ENCODE measurements around the gene CELF3. TPM values are rescaled to one million over a fixed set of nuclear protein-coding genes. Genes with fewer than 3 reads are reported as not detected.

CELF3 gene
- polyA plus RNA-seq, 3 donors: not detected

GRCh38 chr1:151718011-151718431 lies 1.4 kb upstream of the CELF3 start:
- Histone ChIP-seq H3K27ac (ENCODE audit: low read depth in 1 of 2, low read length in 2 of 2) (no peak overlapping the region), H3K9ac (ENCODE audit: insufficient read depth, low read length, poor library complexity, severe bottlenecking) (no peak overlapping the region), H3K27me3 (ENCODE audit: control insufficient read depth in 2 of 2, insufficient read depth in 2 of 2, low read length in 2 of 2) (peaks cover 50 to 81% of the 10 kb centered on the region in 2 donors), H4K20me1 (ENCODE audit: insufficient read depth, low read length) (no peaks in the 10 kb centered on the region), H2AFZ (ENCODE audit: insufficient read depth, low read depth, low read length, poor library complexity, severe bottlenecking) (no peak overlapping the region), H3K4me3 (replicated peaks in 1 of 3; ENCODE audit: low read depth in 2 of 3, low read length in 3 of 3) (no peak overlapping the region), H3K36me3 (replicated peaks in 1 of 2; ENCODE audit: control insufficient read depth in 1 of 2, insufficient read depth in 2 of 2, low read length in 2 of 2) (no peaks in the 10 kb centered on the region), H3K4me2 (replicated peaks; ENCODE audit: extremely low read depth, low read length, poor library complexity, severe bottlenecking) (no peak overlapping the region), H3K9me3 (replicated peaks in 1 of 2; ENCODE audit: control insufficient read depth in 1 of 2, insufficient read depth in 1 of 2, low read length in 2 of 2) (no peaks in the 10 kb centered on the region), H3K79me2 (ENCODE audit: insufficient read depth, low read length) (no peaks in the 10 kb centered on the region), H3K4me1 (ENCODE audit: control insufficient read depth in 1 of 2, insufficient read depth in 2 of 2, low read length in 2 of 2) (peaks cover 18 to 22% of the 10 kb centered on the region in 2 donors)
- Mint-ChIP-seq H3K27me3 (ENCODE audit: low read depth in 3 of 3) (peaks cover 69 to 86% (median 85%) of the 10 kb centered on the region in 3 donors), H3K9me3 (peaks cover 0 to 14% (median 4%) of the 10 kb centered on the region in 7 donors), H3K36me3 (peaks cover 4 to 6% of the 10 kb centered on the region in 2 donors), H3K4me3 (peak overlapping the region in 1 of 2 donors; percentile 9), H3K4me1 (peaks cover 30% of the 10 kb centered on the region), H3K27ac (no peak overlapping the region)
- 61% methylated on average over 3 of the region's 4 CpGs for WGBS (ENCODE audit: insufficient coverage)
- TF ChIP-seq CTCF (IDR thresholded peaks at IDR 0.05): no peak
- no peak for DNase-seq
- intact Hi-C loops (cut with micrococcal nuclease): no loop called here

- Mint-ChIP-seq H3K27me3 (ENCODE audit: low read depth in 3 of 3) (peaks cover 62 to 72% (median 69%) of the 10 kb centered on the region in 3 donors), H3K27ac (no peak overlapping the region), H3K4me3 (peak overlapping the region in 1 of 2 donors; percentile 64), H3K36me3 (peaks cover 4 to 6% of the 10 kb centered on the region in 2 donors), H3K4me1 (peaks cover 20% of the 10 kb centered on the region), H3K9me3 (peaks cover 0 to 14% (median 4%) of the 10 kb centered on the region in 7 donors)
- Histone ChIP-seq H3K4me2 (replicated peaks; ENCODE audit: extremely low read depth, low read length, poor library complexity, severe bottlenecking) (no peak overlapping the region), H2AFZ (ENCODE audit: insufficient read depth, low read depth, low read length, poor library complexity, severe bottlenecking) (no peak overlapping the region), H3K4me3 (replicated peaks in 1 of 3; ENCODE audit: low read depth in 2 of 3, low read length in 3 of 3) (no peak overlapping the region), H3K79me2 (ENCODE audit: insufficient read depth, low read length) (no peaks in the 10 kb centered on the region), H3K36me3 (replicated peaks in 1 of 2; ENCODE audit: control insufficient read depth in 1 of 2, insufficient read depth in 2 of 2, low read length in 2 of 2) (no peaks in the 10 kb centered on the region), H3K4me1 (ENCODE audit: control insufficient read depth in 1 of 2, insufficient read depth in 2 of 2, low read length in 2 of 2) (peaks cover 9 to 13% of the 10 kb centered on the region in 2 donors), H3K9ac (ENCODE audit: insufficient read depth, low read length, poor library complexity, severe bottlenecking) (no peak overlapping the region), H3K27me3 (ENCODE audit: control insufficient read depth in 2 of 2, insufficient read depth in 2 of 2, low read length in 2 of 2) (peaks cover 40 to 65% of the 10 kb centered on the region in 2 donors), H4K20me1 (ENCODE audit: insufficient read depth, low read length) (no peaks in the 10 kb centered on the region), H3K9me3 (replicated peaks in 1 of 2; ENCODE audit: control insufficient read depth in 1 of 2, insufficient read depth in 1 of 2, low read length in 2 of 2) (no peaks in the 10 kb centered on the region), H3K27ac (ENCODE audit: low read depth in 1 of 2, low read length in 2 of 2) (no peak overlapping the region)
- no peak for TF ChIP-seq CTCF (IDR thresholded peaks at IDR 0.05)
- WGBS (ENCODE audit: insufficient coverage): 16% methylated on average over 6 of the region's 11 CpGs
- DNase-seq: no peak
- intact Hi-C loops (cut with micrococcal nuclease): no loop called here
Observed at GRCh38 chr1:151716405-151716762, 219 bp downstream of the CELF3 start.
